ENCODE results near the gene PRRX1.

The PRRX1 gene

GRCh38 chr1:170664093-170664827 lies at the start of gene PRRX1:
Gene PRRX1 (plus strand): TSS chr1:170664131. CDS start chr1:170664219, 88 bp downstream.
- DNase-seq (ENCODE audit: low read depth, low spot score): no peak
- H3K4me3 ChIP-seq (ENCODE audit: insufficient read length, low read depth): peak within 1 kb of the TSS; percentile 65
- H3K9me3 ChIP-seq (ENCODE audit: insufficient read depth, low read length): no peaks in the 10 kb centered on the region
- H3K27me3 ChIP-seq (ENCODE audit: insufficient read depth, insufficient read length): peaks cover 100% of the 10 kb centered on the region
- H3K36me3 ChIP-seq (ENCODE audit: insufficient read depth, insufficient read length, low read length): no peaks in the 10 kb centered on the region
- H3K9ac ChIP-seq (ENCODE audit: insufficient read length, low read depth): peak within 1 kb of the TSS; percentile 57
- TF ChIP-seq SUZ12 (IDR thresholded peaks at IDR 0.05; ENCODE audit: extremely low read depth, insufficient read depth, insufficient read length) (no peak), ZNF274 (IDR thresholded peaks at IDR 0.05; ENCODE audit: low read depth, low read length) (no peak), YY1 (IDR thresholded peaks at IDR 0.05; ENCODE audit: insufficient read depth, insufficient read length) (no peak)
- no peaks in the 10 kb centered on the region for H3K4me1 ChIP-seq (ENCODE audit: insufficient read depth, insufficient read length)

GRCh38 chr1:170617591-170618330 lies 46.2 kb upstream of the PRRX1 start:
- Histone ChIP-seq H3K9me3 (ENCODE audit: insufficient read depth, low read length) (no peaks in the 10 kb centered on the region), H3K4me3 (ENCODE audit: insufficient read length, low read depth) (no peak overlapping the region), H3K4me1 (ENCODE audit: insufficient read depth, insufficient read length) (no peaks in the 10 kb centered on the region)

DNA sequence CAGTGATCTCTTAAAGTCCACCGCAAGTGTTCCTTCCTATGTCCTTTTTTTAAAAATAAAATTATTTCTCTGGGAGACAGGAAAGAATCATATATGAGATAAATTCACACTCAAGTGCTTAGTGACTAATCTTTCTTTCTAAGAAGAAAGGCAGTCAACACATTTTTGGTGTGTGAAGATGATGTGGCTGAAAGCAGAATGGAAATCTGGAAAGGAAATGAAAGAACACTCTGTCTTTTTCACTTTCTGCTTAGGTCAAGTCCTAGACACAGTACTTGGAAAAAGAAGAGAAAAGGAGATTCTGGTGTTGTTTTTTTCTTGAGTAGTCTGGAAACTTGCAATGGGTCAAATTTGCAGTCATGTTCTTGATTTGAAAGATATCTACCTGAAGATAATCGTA lies 45.5 kb upstream of the PRRX1 start:
- no peak overlapping the region for H3K9ac ChIP-seq (ENCODE audit: insufficient read length, low read depth)
- DNase-seq (ENCODE audit: low read depth, low spot score): no peak
- no peak for TF ChIP-seq SUZ12 (IDR thresholded peaks at IDR 0.05; ENCODE audit: extremely low read depth, insufficient read depth, insufficient read length)
- no peak overlapping the region for H3K4me3 ChIP-seq (ENCODE audit: insufficient read length, low read depth)
- no peaks in the 10 kb centered on the region for H3K9me3 ChIP-seq (ENCODE audit: insufficient read depth, low read length)
- H3K36me3 ChIP-seq (ENCODE audit: insufficient read depth, insufficient read length, low read length): no peaks in the 10 kb centered on the region
- no peaks in the 10 kb centered on the region for H3K27me3 ChIP-seq (ENCODE audit: insufficient read depth, insufficient read length)
- no peaks in the 10 kb centered on the region for H3K4me1 ChIP-seq (ENCODE audit: insufficient read depth, insufficient read length)

More at GRCh38 chr1:170617591-170618330, 46.2 kb upstream of the PRRX1 start:
- Histone ChIP-seq H3K9ac (ENCODE audit: insufficient read length, low read depth) (no peak overlapping the region), H3K27me3 (ENCODE audit: insufficient read depth, insufficient read length) (no peaks in the 10 kb centered on the region), H3K36me3 (ENCODE audit: insufficient read depth, insufficient read length, low read length) (no peaks in the 10 kb centered on the region)
- DNase-seq (ENCODE audit: low read depth, low spot score): no peak
- no peak for TF ChIP-seq ZNF274 (IDR thresholded peaks at IDR 0.05; ENCODE audit: low read depth, low read length)

- Histone ChIP-seq H3K4me3 (ENCODE audit: insufficient read length, low read depth) (no peak overlapping the region), H3K9me3 (ENCODE audit: insufficient read depth, low read length) (no peaks in the 10 kb centered on the region), H3K9ac (ENCODE audit: insufficient read length, low read depth) (no peak overlapping the region), H3K36me3 (ENCODE audit: insufficient read depth, insufficient read length, low read length) (no peaks in the 10 kb centered on the region), H3K27me3 (ENCODE audit: insufficient read depth, insufficient read length) (no peaks in the 10 kb centered on the region), H3K4me1 (ENCODE audit: insufficient read depth, insufficient read length) (no peaks in the 10 kb centered on the region)
- DNase-seq (ENCODE audit: low read depth, low spot score): no peak
- no peak for TF ChIP-seq YY1 (IDR thresholded peaks at IDR 0.05; ENCODE audit: insufficient read depth, insufficient read length)
- TF ChIP-seq ZNF274 (IDR thresholded peaks at IDR 0.05; ENCODE audit: low read depth, low read length): no peak
- no peak for TF ChIP-seq SUZ12 (IDR thresholded peaks at IDR 0.05; ENCODE audit: extremely low read depth, insufficient read depth, insufficient read length)
Measured at GRCh38 chr1:170619241-170620028, 44.5 kb upstream of the PRRX1 start.

DNA sequence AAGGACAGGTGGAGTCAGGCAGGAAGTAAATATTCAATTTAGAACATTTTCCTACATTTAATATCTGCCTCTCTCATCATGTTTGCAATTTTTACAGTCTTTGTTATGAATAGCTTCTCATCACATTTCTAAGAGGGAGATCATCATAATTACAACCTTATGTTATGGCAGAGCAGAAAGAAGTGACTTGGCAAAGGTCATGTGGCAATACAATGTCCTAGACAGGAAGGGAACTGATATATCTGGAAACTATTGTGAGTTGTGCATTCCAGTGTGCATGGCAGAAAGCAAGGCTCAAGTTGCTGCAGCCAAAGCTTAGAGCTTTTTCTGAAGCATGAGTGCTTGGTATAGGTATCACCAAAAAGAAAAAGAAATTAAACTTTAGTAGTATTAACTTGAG lies 43.8 kb upstream of the PRRX1 start:
- DNase-seq (ENCODE audit: low read depth, low spot score): no peak
- H3K4me1 ChIP-seq (ENCODE audit: insufficient read depth, insufficient read length): no peaks in the 10 kb centered on the region
- H3K36me3 ChIP-seq (ENCODE audit: insufficient read depth, insufficient read length, low read length): no peaks in the 10 kb centered on the region
- no peak overlapping the region for H3K9ac ChIP-seq (ENCODE audit: insufficient read length, low read depth)
- no peak overlapping the region for H3K4me3 ChIP-seq (ENCODE audit: insufficient read length, low read depth)
- no peak for TF ChIP-seq YY1 (IDR thresholded peaks at IDR 0.05; ENCODE audit: insufficient read depth, insufficient read length)
- TF ChIP-seq ZNF274 (IDR thresholded peaks at IDR 0.05; ENCODE audit: low read depth, low read length): no peak
- TF ChIP-seq SUZ12 (IDR thresholded peaks at IDR 0.05; ENCODE audit: extremely low read depth, insufficient read depth, insufficient read length): no peak
- H3K9me3 ChIP-seq (ENCODE audit: insufficient read depth, low read length): no peaks in the 10 kb centered on the region
- no peaks in the 10 kb centered on the region for H3K27me3 ChIP-seq (ENCODE audit: insufficient read depth, insufficient read length)

- Histone ChIP-seq H3K4me3 (ENCODE audit: insufficient read length, low read depth) (no peak overlapping the region), H3K9ac (ENCODE audit: insufficient read length, low read depth) (no peak overlapping the region), H3K9me3 (ENCODE audit: insufficient read depth, low read length) (no peaks in the 10 kb centered on the region), H3K27me3 (ENCODE audit: insufficient read depth, insufficient read length) (no peaks in the 10 kb centered on the region), H3K4me1 (ENCODE audit: insufficient read depth, insufficient read length) (no peaks in the 10 kb centered on the region), H3K36me3 (ENCODE audit: insufficient read depth, insufficient read length, low read length) (no peaks in the 10 kb centered on the region)
- TF ChIP-seq YY1 (IDR thresholded peaks at IDR 0.05; ENCODE audit: insufficient read depth, insufficient read length) (no peak), ZNF274 (IDR thresholded peaks at IDR 0.05; ENCODE audit: low read depth, low read length) (no peak), SUZ12 (IDR thresholded peaks at IDR 0.05; ENCODE audit: extremely low read depth, insufficient read depth, insufficient read length) (no peak)
- no peak for DNase-seq (ENCODE audit: low read depth, low spot score)
Measured at GRCh38 chr1:170623171-170623570, 40.8 kb upstream of the PRRX1 start.

- Histone ChIP-seq H3K27me3 (ENCODE audit: insufficient read depth, insufficient read length) (no peaks in the 10 kb centered on the region), H3K9ac (ENCODE audit: insufficient read length, low read depth) (no peak overlapping the region), H3K4me3 (ENCODE audit: insufficient read length, low read depth) (no peak overlapping the region), H3K9me3 (ENCODE audit: insufficient read depth, low read length) (no peaks in the 10 kb centered on the region), H3K4me1 (ENCODE audit: insufficient read depth, insufficient read length) (no peaks in the 10 kb centered on the region), H3K36me3 (ENCODE audit: insufficient read depth, insufficient read length, low read length) (no peaks in the 10 kb centered on the region)
- TF ChIP-seq YY1 (IDR thresholded peaks at IDR 0.05; ENCODE audit: insufficient read depth, insufficient read length) (no peak), SUZ12 (IDR thresholded peaks at IDR 0.05; ENCODE audit: extremely low read depth, insufficient read depth, insufficient read length) (no peak), ZNF274 (IDR thresholded peaks at IDR 0.05; ENCODE audit: low read depth, low read length) (no peak)
- no peak for DNase-seq (ENCODE audit: low read depth, low spot score)
Measured at GRCh38 chr1:170624146-170624545, 39.8 kb upstream of the PRRX1 start.
